Panc1 (cell line): ENCODE results near the gene CLBA1. TPM values are rescaled to one million over a fixed set of nuclear protein-coding genes. Genes with fewer than 3 reads are reported as not detected.

Experiments used
- ATAC-seq: fragments of 200-7000 bp; cut with Tn5 transposase; 2 replicates; pipeline ENCODE4 v1.9.1; 2020; ENCODE audit warnings: mild to moderate bottlenecking, moderate library complexity
- BruUV-seq: library from RNA; stranded (reverse); fragments of 400-500 nt; replicated peaks from 2 replicates; lab custom pipeline; 2021; lab: Mats Ljungman, UMichigan
- CTCF ChIA-PET: fragments of 300-600 bp; sonication (Branson Sonifier 250); formaldehyde crosslinking; loops from one replicate; lab custom pipeline; 2022; ENCODE audit warnings: antibody characterized with exemption; lab: Charles Lee
- POLR2A ChIA-PET: fragments of 300-600 bp; sonication (Branson Sonifier 250); formaldehyde crosslinking; loops from one replicate; lab custom pipeline; 2022; ENCODE audit warnings: antibody characterized with exemption; lab: Charles Lee
- DNase-seq: peaks from one replicate; pipeline ENCODE4 v3.0.0-alpha.2; 2010; ENCODE audit warnings: low read depth, low spot score
- H3K27ac ChIP-seq: 2 replicates; pipeline ENCODE4 v1.5.1; 2011; ENCODE audit warnings: mild to moderate bottlenecking, low read length, inconsistent platforms
- H3K27me3 ChIP-seq: fragments of 200-500 bp; sonication (Bioruptor generic); 2 replicates; pipeline ENCODE4 v1.6.0; 2014; ENCODE audit warnings: low read length, inconsistent platforms; ENCODE audit not compliant: control insufficient read depth, insufficient read depth
- H3K36me3 ChIP-seq: fragments of 200-500 bp; sonication (Bioruptor generic); 2 replicates; pipeline ENCODE4 v1.5.1; 2014; ENCODE audit warnings: inconsistent platforms, mild to moderate bottlenecking, low read length, moderate library complexity; ENCODE audit not compliant: control insufficient read depth, insufficient read depth
- H3K4me1 ChIP-seq: 2 replicates; pipeline ENCODE4 v1.5.1; 2011; ENCODE audit warnings: inconsistent platforms, mild to moderate bottlenecking, low read length, moderate library complexity; ENCODE audit not compliant: control insufficient read depth, insufficient read depth
- H3K4me3 ChIP-seq, 2 experiments: 2 replicates each; pipeline ENCODE4 v1.5.1; 2011 to 2012; ENCODE audit warnings: low read depth in 2 of 2, low read length in 2 of 2, mild to moderate bottlenecking in 2 of 2, inconsistent platforms in 1 of 2, moderate library complexity in 1 of 2
- H3K9me3 ChIP-seq: fragments of 200-500 bp; sonication (Bioruptor generic); 2 replicates; pipeline ENCODE4 v1.5.1; 2014; ENCODE audit warnings: low read depth, mild to moderate bottlenecking, inconsistent platforms, low read length, moderate library complexity; ENCODE audit not compliant: control insufficient read depth, insufficient read depth
- CTCF ChIP-seq: fragments of 450-650 bp; IDR thresholded peaks from 2 replicates; pipeline ENCODE4 v1.5.1; 2017; ENCODE audit warnings: mild to moderate bottlenecking
- POLR2AphosphoS5 ChIP-seq: IDR thresholded peaks from 2 replicates; pipeline ENCODE4 v1.6.1; 2012; ENCODE audit warnings: mild to moderate bottlenecking, low read depth, low read length, moderate library complexity
- REST ChIP-seq, 2 experiments: IDR thresholded peaks; 2 replicates each; pipeline ENCODE4 v1.6.1; 2011 to 2012; ENCODE audit warnings: low read depth in 2 of 2, control low read depth in 1 of 2, low read length in 1 of 2, mild to moderate bottlenecking in 1 of 2, moderate library complexity in 1 of 2; ENCODE audit not compliant: insufficient read depth in 1 of 2
- SIN3A ChIP-seq: IDR thresholded peaks from 2 replicates; pipeline ENCODE4 v1.6.1; 2012; ENCODE audit warnings: low read depth, mild to moderate bottlenecking, low read length, moderate library complexity, borderline replicate concordance; ENCODE audit not compliant: insufficient read depth
- in situ Hi-C: cut with HindIII; loops from 2 replicates; pipeline ENCODE4 v1.10.0; 2016; ENCODE audit warnings: low sequenced_read_pairs, low pct_unique_long_range_greater_than_20kb
- intact Hi-C: fragments of 100-400 bp; cut with micrococcal nuclease; formaldehyde crosslinking; loops from one replicate; pipeline ENCODE4 v1.10.0; 2022; ENCODE audit not compliant: unreplicated experiment
- total RNA-seq: library from RNA; stranded (reverse); gene quantifications from one replicate; pipeline ENCODE4 v1.2.1, GENCODE V29; 2021; ENCODE audit not compliant: unreplicated experiment

CLBA1 gene
- total RNA-seq, 1 experiment from 2014 or later: 13.8 TPM

GRCh38 chr14:104968541-104969401, 16.8 kb upstream of the CLBA1 start:
- intact Hi-C loops: loop anchor here (5.0 kb wide), 1 partner anchor 71 kb away; no protein-coding TSS in a partner anchor

More at GRCh38 chr14:104968541-104969401, 16.8 kb upstream of the CLBA1 start:
- TF ChIP-seq SIN3A (no peak), POLR2AphosphoS5 (peak; percentile 20; the same call in 1 of the 2 replicates), REST (IDR thresholded peaks at IDR 0.05; ENCODE audit: insufficient read depth in 1 of 2, low read depth in 2 of 2, low read length in 1 of 2) (no peak), CTCF (peak; percentile 67)
- in situ Hi-C loops: no loop called here
- no peaks in the 10 kb centered on the region for H3K36me3 ChIP-seq
- peak overlapping the region; percentile 93 for H3K27ac ChIP-seq
- DNase-seq (no peak), ATAC-seq (peak; percentile 7; the same call in 1 of the 2 replicates)
- peaks cover 55% of the 10 kb centered on the region for H3K4me1 ChIP-seq
- ChIA-PET CTCF (interaction anchor here (0.5 to 0.6 kb wide), 3 partner anchors 28 to 92 kb away, joined by 3 to 12 read pairs (median 5); no protein-coding TSS in a partner anchor), POLR2A (interaction anchor here (0.6 to 0.7 kb wide), 3 partner anchors 12 to 380 kb away, joined by 3 to 7 read pairs (median 4); no protein-coding TSS in a partner anchor)
- H3K9me3 ChIP-seq: no peaks in the 10 kb centered on the region
- H3K27me3 ChIP-seq: no peaks in the 10 kb centered on the region
- peak overlapping the region; percentile 65 to 77 for H3K4me3 ChIP-seq
- no TSS peak for BruUV-seq
